ENCODE data around the gene PSMG4.
"Not testable (repeated sequence)": the region's sequence is repeated elsewhere in the genome, so short reads cannot be mapped to it uniquely, and the experiment has no call there.

The PSMG4 gene

DNA sequence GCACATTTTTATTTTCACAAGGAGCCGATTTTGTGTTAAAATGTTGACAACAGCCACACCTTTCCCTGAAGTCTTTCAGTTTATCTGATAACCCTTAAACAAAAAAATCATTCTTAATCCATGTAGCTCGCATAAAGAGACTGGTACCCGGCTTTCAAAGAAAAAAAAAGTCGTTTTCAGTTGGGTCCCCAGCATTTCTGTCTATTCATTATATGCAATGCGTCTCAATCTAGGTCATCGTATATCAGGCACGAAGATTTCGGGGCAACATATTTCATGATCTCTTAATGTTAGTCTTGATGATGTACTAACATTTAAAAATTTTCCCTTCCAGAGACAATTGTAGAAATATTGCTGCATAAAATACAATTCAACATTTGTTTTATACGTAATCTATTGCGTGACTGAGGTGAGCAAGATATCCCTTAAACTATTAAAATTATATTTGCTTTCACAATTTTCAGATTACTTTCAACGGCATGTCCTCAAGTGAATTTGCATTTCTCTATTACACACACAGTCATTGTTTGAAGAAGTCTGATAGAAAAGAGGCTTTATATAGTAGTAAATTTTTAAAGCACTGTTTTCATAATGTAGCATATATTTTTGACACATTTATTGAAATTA lies 28.4 kb upstream of the PSMG4 start:
- no peak for DNase-seq (ENCODE audit: low read depth)

DNA sequence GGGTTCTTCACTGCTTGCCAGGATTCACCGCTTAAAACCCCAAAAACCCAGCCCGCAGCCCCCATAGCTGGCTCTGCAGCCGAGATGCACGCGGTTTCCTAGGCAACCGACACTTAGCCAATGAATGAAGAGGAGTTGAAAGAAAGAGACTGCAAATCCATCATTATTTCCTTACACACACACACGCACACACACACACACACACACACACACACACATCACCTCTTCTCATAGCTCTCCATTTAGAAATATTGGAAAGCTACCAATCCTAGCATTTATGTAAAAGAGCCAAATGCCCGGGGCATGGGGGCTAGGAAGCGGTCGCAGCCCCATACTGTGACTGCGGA lies 27.9 kb upstream of the PSMG4 start:
- no peak for DNase-seq (ENCODE audit: low read depth)

DNA sequence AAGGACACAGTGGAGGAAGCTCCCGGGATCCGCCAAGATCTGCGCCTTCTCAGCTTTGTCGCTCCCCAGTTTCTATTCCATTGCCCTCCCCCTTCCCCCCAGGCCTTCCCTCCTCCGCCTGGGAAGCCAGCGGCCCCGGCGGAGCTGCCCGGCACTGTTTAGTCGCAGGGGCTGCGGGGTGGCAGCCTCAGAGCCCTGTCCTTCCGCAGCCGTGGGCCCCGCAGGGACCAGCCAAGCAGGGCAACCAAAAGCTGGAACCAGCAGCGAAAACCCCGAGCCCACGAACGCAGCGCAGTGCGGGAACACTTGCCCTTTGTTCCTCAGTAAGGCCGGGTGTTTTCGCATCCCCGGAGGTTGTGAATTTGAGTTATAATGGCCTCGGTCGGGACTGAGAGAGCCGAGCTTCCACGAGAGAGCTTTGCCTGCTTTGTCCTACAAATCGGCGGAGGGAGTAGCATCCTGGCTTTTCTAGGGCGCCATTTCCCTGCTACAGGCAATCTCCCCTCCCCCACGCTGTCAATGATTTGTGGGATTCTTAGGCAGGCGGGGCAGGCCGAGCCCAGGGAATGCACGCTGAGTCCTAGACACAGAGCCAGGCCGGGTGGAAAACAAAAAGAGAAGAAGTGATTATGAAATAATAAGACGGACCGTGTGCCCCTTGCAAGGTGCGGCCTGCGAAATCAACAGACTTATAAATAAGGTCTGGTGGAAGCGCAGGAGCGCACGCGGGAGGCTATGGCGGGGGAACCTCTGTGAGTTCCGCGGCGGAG lies 27.3 kb upstream of the PSMG4 start:
- DNase-seq (ENCODE audit: low read depth): no peak

DNA sequence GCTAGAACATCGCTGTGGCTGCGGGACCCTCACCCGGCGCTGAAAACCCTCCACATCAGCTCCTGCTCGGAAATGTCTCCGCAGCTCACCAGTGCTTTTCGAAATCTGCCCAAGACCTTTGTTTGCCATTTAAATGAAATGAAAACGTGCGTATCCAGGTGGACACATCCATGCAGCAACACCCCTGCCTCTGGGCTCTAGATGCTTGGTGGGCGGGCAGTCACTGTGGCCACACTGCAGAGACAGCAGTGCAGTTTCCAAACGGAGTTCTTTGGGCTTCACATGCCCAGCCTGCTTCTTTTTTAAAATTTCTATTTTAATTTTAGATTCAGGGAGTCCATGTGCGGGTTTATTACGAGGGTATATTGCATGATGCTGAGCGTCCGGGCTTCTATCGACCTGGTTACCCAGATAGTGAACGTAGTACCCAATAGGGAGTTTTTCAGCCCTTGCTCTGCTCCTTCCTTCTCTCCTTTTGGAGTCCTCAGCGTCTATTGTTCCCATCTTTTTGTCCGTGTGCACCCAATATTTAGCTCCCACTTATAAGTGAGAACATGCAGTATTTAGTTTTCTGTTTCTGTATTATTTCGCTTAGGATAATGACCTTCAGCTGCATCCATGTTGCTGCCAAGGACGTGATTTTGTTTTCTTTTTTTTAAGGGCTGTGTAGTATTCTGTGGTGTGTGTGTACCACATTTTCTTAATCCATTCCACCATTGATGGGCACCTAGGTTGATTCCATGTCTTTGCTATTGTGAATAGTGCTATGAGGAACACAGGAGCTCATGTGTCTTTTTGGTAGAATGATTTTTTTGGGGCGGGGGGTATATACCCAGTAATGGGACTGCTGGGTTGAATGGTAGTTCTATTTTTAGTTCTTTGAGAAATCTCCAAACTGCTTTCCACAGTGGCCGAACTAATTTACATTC lies 26.5 kb upstream of the PSMG4 start:
- no peak for DNase-seq (ENCODE audit: low read depth)

DNA sequence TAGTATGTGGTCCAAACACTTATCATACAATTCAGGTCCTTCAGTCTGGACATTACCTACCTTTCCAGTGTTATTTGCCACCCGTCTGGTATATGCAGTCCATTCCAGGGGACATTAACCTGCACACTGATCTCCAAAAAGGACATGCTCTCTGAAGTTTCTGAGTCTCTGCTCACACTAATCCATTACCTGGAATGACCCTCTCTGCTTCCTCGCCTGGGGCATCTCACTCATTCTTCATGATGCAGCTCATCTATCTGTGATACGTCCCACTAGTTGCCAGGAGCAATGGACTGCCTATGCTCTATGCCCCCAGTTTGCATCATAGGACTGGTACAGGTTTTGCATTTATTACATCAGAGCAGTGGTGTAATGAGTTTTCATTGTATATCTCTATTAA lies 25.4 kb upstream of the PSMG4 start:
- no peak for DNase-seq (ENCODE audit: low read depth)

DNA sequence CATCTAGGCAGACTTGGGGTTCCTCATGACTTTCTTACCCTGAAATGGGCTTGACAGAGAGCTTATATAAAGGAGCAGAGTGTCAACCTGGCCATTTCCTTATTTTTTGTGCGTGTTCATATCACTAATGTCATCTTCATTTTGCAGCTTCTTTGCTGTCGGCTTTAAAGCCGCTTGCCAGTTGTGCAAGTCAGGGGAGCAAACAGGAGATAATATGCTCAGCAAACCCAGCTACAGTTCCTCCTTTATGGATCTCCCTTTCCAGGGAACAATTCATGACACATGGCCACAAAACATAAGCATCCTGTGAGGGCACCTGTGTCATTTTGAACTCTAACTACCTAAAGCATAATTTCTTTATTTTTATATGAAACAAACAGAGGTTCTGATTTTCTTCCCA lies 24.8 kb upstream of the PSMG4 start:
- no peak for DNase-seq (ENCODE audit: low read depth)

DNA sequence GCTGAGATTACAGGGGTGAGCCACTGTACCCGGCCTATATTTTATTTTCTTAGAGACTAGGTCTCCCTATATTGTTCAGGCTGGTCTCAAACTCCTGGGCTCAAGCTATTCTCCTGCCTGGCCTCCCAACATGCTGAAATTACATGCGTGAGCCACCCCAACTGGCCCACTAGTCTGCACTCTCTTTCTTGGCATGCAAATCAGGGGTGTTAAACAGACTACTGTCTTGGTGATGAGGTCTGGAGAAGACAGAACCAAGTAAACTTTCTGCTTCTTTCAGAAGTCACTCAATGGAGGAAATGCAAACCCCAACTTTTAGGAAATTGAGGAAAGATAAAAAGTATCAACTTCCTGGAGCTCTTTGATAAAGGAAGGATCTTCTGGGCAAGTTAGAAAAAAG lies 23.3 kb upstream of the PSMG4 start:
- no peak for DNase-seq (ENCODE audit: low read depth)

DNA sequence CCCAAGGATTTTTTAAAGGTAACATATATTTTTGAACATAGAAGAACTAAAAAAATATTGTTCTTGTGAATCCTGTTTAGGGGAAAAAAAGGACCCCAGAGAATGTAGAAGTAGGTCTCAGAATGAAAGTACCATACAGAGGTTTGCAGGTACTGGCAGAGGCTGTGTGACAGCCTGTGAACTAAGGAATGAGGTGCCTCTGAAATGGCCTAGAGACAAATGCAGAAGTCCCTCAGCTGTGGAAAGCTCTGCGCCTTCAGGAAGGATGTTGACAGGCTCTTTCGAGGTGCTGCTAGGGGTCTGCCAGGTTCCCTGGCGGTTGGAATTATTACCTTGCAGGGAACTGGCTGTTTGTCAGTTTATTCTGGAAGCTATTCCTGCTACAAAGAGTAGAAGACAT lies 22.7 kb upstream of the PSMG4 start:
- DNase-seq (ENCODE audit: low read depth): no peak

DNA sequence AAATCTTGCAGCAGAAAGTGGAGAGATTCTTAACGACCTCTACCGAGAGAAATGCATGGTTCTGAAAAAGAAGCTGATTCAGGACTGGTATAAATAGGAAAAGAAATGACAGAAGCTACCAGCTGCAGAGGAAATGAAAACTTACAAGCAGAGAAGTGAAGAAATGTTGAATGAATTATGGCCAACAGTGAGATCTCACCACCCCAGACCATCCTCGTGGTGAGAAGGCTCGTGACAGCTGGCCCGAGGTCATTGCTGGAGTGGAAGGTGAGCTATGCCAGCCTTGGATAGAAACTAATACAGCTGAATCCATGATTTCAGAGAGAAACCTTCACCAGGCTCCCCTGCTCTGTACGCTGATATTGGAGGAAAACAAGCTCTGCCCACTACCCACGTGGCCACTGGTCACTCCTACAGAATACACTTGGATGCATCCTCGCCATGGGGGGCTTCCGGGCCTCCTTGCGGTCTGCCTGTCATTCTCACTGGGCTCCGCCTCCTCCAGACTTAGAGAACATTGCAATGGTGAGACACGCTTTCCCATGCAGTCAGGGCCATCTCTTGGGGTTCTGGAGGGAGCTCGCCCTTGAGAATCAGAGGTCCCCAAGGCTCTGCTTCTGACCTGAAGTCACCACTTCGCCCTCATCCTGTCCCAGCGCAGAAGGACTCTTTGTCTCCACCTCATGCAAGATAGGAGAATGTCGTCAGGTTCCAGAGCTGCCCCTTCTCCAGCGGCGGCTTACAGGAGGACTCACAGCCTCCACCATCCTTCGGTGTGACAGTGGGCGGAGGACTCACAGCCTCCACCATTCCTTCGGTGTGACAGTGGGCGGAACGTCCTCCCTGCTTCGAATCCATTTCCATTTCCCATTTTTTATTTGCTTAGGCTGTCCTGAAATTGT lies 20.7 kb upstream of the PSMG4 start:
- DNase-seq (ENCODE audit: low read depth): no peak

DNA sequence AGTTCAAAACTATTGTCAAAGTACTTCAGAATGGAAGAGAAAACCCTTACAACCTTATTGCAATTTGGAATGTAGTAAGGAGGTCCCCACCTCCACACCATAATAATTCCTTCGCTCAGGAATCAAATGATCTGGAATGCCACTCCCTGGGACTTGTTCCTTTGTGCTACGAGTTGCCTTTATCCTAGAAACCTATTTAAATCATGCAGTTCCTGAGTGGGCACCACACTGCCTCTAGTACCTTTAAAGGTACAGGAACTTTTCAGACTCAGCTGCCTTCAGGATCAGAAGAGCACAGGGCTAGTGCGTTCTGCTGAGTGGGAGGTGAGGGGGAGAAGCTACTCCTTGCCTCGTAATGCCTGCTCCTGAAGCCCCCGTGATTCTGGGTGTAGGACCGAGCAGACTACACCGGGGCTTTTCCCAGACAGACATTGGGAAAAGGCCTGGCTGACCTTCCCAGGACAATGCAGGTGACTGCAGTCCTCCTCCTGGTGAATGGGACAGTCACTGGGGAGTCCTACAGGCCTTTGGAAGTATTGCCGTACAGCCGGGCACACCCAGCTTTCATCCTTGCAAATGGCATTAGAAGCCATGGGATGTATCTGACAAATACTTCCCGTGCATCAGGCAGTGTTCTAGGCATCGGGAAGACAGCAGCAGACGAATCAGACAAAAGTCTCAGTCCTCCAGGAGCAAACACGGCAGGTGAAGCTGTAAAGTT lies 19.5 kb upstream of the PSMG4 start:
- DNase-seq (ENCODE audit: low read depth): no peak

DNA sequence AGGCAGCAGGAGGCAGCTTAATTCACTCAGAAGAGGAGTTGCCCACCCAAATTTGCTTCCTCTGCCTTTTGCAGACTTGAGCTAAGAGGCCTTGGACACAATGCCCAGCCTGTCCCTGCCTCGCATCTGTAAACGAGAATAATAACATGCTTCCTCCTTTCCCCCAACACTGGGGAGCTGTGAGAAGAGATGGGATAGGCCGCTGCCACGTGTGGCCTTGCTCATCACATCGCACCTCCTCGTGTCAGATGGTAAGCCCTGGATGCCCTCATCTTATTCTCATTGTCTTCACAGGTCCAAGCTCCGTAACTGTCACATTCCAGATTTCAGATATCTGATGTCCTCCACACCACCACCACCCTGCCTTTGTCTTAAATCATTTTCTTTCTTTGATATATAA lies 18.2 kb upstream of the PSMG4 start:
- no peak for DNase-seq (ENCODE audit: low read depth)

DNA sequence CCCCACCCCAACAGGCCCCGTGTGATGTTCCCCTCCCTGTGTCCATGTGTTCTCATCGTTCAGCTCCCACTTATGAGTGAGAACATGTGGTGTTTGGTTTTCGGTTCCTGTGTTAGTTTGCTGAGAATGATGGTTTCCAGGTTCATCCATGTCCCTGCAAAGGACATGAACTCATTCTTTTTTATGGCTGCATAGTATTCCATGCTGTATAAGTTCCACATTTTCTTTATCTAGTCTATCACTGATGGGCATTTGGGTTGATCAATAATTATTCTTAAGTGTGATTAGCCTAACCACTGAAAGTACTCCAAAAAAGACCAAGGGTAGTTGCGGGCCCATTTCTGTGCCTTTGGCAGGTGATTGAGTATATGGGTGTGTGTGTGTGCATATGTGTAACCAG lies 17.0 kb upstream of the PSMG4 start:
- DNase-seq (ENCODE audit: low read depth): not testable (repeated sequence)

DNA sequence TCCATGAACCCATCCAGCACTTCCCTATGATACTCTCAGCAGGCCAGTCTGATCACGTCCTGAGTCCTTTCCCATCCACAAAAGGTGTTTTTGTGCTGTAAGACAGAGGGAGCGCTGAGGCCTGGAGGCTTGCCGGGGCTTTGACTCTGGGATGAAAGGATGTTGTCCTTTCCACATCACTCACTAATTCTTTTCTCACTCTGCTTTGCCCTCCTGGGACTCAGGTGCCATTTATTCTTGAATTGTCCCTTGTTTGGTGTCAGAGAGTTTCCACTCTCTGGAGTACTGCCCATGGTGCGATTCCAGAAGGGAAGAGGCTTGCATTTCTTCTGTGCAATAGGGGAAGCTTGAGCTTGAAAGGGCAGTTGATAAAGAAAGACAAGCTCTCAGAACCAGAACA lies 16.0 kb upstream of the PSMG4 start:
- no peak for DNase-seq (ENCODE audit: low read depth)

DNA sequence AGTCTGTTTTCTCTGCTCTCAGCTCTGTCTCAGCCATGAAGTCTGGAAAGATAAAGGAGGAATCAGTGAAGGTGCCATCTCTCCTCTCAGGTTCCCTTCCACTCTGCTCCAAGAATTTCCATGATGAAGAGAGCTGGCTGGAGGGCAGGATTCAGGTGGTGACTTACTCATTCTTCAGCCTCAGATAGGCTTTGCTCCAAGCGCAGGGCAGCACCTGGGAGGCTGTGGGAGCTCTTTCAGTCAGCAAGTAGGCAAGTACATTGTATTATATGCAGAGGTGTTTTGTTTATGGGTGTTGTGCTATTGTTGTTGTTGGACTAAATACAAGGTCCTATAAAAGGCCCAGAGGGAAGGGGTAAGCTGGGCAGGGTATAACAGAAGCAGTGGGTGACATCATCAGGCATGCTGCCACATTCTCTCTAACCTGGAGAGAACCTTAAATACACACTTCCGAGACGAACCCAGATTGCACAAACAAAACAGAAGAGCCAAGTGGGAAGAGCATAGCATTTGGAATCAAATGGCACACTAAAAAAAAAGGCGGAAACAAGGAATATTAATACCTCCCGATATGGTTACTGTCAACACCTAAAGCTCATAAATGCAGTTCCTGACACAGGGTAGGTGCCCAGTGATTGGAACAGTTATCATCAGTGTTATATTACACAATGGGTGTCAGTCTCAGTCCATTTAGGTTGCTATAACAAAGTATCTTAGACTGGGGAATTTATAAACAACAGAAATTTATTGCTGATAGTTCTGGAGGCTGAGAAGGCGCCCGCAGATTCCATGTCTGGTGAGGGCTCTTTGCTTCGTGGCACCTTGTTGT lies 14.5 kb upstream of the PSMG4 start:
- DNase-seq (ENCODE audit: low read depth): no peak

DNA sequence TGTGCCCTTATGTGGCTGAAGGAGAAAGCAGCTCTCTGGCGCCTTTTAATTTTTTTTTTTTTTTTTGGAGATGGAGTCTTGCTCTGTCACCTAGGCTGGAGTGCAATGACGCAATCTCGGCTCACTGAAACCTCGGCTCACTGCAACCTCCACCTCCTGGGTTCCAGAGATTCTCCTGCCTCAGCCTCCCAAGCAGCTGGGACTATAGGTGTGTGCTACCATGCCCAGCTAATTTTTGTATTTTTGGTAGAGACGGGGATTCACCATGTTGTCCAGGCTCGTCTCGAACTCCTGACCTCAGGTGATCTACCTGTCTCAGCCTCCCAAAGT lies 13.9 kb upstream of the PSMG4 start:
- not testable (repeated sequence) for DNase-seq (ENCODE audit: low read depth)

DNA sequence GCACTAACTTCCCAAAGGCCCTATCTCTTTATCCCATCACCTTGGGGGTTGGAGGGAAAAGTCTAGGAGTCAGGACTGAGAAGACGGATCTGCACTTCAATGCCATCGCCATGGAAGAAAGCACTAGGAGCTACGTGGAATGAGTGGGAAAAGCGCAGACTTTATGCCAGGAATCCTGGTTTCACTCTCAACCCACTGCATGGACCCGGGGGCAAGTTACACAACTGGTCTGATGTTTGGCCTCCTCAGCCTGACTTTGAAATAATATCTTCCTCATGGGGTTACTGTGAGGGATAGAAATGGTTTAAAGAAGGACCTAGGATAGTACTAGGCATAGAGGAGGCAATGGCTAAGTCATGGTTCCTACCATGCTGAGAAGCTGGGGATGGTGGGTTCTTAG lies 13.5 kb upstream of the PSMG4 start:
- no peak for DNase-seq (ENCODE audit: low read depth)

DNA sequence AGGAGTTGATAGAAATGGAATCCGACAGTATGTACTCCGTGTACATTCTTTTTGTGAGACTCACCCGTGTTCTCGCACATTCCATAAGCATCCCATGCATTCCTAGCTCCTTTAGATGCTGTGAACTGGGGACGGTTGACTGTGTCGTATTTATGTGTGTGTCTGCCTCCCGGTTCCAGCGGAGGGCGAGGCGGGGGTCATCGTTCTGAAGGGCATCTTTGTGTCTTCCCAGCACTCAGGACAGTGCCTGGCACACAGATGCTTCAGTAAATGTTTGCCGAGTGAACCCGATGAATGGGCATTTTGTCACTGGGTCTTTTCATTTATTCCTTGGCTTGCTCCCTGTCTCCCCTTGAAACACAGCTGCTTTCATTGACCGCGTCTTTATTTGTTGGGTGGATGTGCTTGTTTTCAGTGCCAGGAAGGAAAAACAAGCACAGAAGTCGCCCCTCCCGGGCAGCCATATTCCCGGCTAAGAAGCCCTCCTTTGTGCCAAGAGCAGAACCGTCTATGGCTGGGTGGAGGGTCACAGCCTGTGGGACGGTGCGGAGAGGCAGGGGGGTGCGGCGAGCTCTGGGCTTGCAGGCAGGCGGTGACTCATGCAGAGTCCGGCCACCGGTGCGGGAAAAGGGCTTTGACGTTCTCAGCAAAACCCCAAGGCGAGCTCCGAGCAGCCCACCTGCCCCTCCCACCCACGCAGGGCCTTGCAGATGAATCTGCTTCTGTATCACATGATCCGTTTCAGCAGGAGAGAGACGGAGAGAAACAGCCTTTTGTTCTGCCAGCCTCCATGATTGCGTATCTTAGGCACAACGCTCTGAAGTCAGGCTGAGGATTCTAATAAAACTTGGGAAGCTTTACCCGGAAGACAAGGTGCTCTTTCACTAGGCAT lies 11.2 kb upstream of the PSMG4 start:
- DNase-seq (ENCODE audit: low read depth): no peak

DNA sequence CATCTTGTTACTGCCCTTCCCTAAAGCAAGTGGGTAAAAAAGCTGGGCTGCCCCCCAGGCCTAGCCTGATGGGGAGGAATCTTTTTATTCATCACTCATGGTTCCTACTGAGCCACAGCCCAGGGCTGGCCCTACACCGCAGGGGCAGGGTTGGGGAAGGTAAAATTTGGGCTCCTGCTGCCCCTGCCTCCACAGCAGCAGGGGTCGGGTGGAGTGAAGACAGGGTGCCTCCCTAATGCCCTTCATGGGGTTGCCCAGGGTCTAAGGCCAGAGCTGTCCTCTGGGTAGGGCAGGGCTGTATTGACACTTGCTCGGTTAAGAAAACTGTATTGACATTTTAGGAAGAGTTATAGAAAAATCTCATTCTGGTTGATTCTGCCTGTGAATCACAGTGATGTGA lies 8.9 kb upstream of the PSMG4 start:
- no peak for DNase-seq (ENCODE audit: low read depth)

DNA sequence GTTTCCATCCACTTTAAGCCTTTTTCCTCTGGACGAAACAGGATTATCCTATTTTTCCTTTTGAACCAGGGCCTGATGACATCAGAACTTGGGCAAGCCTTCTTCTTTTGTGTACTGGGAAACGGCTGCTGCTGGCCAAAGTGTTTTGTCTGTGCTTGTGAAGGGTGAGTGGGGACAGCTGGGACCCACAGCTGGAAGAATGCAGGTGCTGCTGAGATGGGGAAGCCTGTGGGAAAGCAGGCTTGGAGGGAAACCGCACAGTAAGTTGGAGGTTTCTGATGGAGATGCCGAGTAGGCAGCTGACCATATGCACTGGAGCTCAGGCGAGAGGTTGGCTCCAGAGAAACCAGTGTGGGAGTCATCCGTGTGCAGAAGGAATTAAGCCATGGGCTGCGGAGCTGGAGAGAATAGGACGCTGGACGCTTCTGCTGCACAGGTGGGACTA lies 8.5 kb upstream of the PSMG4 start:
- no peak for DNase-seq (ENCODE audit: low read depth)
